Mammary epithelial cell (primary cell): ENCODE measurements around the gene ERAS.

Source experiments
- CTCF ChIP-seq, 2 donors: IDR thresholded peaks in 1 of 2; conservative IDR thresholded peaks in 1 of 2; 2 replicates each; pipeline ENCODE4 v1.5.1; 2011 to 2012; ENCODE audit warnings: inconsistent platforms in 2 of 2, low read length in 2 of 2, mild to moderate bottlenecking in 2 of 2, control low read depth in 1 of 2, low read depth in 1 of 2; ENCODE audit not compliant: insufficient read depth in 1 of 2; ENCODE audit errors: extremely low read depth in 1 of 2
- EZH2 ChIP-seq: IDR thresholded peaks from 2 replicates; pipeline ENCODE4 v1.6.1; 2012; ENCODE audit warnings: low read length, inconsistent platforms, borderline replicate concordance

DNA sequence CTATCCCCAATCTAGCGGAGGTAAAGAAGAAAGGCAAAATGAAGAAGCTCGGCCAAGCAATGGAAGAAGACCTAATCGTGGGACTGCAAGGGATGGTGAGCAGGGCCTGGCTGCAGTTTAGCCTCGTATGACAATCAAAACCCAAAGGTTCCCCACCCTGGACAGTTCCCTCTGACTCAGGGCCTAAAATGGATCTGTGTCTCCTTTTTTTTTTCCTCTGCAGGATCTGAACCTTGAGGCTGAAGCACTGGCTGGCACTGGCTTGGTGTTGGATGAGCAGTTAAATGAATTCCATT lies 23.5 kb upstream of the ERAS start:
- no peak for TF ChIP-seq CTCF (conservative IDR thresholded peaks at IDR 0.05 in 1 of 2, IDR thresholded peaks at IDR 0.05 in 1 of 2; ENCODE audit: extremely low read depth in 1 of 2, insufficient read depth in 1 of 2, low read depth in 1 of 2, low read length in 2 of 2)
- no peak for TF ChIP-seq EZH2
